ENCODE measurements around the gene CTTNBP2NL. TPM values are rescaled to one million over a fixed set of nuclear protein-coding genes. Genes with fewer than 3 reads are reported as not detected.

CTTNBP2NL gene
- total RNA-seq, 1 experiment from 2014 or later: 38.8 TPM

- no peak overlapping the region for H2BK120ac ChIP-seq (ENCODE audit: low read depth, low read length, poor library complexity, severe bottlenecking)
- Mint-ChIP-seq H3K4me1 (peaks cover 18 to 21% of the 10 kb centered on the region in 2 experiments), H3K4me3 (no peak overlapping the region), H3K36me3 (ENCODE audit: insufficient read depth in 1 of 3, low read depth in 3 of 3) (no peaks in the 10 kb centered on the region), H3K9me3 (no peaks in the 10 kb centered on the region), H3K27ac (no peak overlapping the region), H3K27me3 (ENCODE audit: low read depth) (peaks cover 2% of the 10 kb centered on the region)
- no peak for DNase-seq
- no peak overlapping the region for H2AK5ac ChIP-seq (ENCODE audit: insufficient read length, low read length)
- no peak for TF ChIP-seq CTCF (conservative IDR thresholded peaks at IDR 0.05)
- no peak overlapping the region for H3K23ac ChIP-seq (ENCODE audit: insufficient read length, low read depth, low read length)
- H3K14ac ChIP-seq (ENCODE audit: insufficient read depth, low read length): no peak overlapping the region
- H4K8ac ChIP-seq (replicated peaks; ENCODE audit: insufficient read length, low read depth, low read length): no peak overlapping the region
- H3K79me2 ChIP-seq (ENCODE audit: insufficient read depth, low read length): no peaks in the 10 kb centered on the region
- H3K56ac ChIP-seq (ENCODE audit: insufficient read length, low read depth, low read length): no peak overlapping the region
- H2AFZ ChIP-seq (ENCODE audit: low read length): no peak overlapping the region
- no peaks in the 10 kb centered on the region for H4K20me1 ChIP-seq (ENCODE audit: control insufficient read depth, insufficient read depth, insufficient read length)
- no peaks in the 10 kb centered on the region for H3K23me2 ChIP-seq (ENCODE audit: insufficient read length, low read depth, low read length, poor library complexity, severe bottlenecking)
- no peak overlapping the region for H2BK5ac ChIP-seq (ENCODE audit: insufficient read length, low read length)
- no peak overlapping the region for H3K4ac ChIP-seq (ENCODE audit: low read depth, low read length)
- no CpG with 5 or more reads among the region's 2 CpGs for WGBS (ENCODE audit: extremely low coverage, insufficient read length, low lambda C conversion rate)
- H2BK20ac ChIP-seq (ENCODE audit: low read depth, low read length, poor library complexity, severe bottlenecking): no peak overlapping the region
- no peak overlapping the region for H3K4me2 ChIP-seq (ENCODE audit: insufficient read depth, insufficient read length, low read length)
- no peaks in the 10 kb centered on the region for H3K79me1 ChIP-seq (ENCODE audit: insufficient read depth, low read depth, low read length, poor library complexity, severe bottlenecking)
- no peaks in the 10 kb centered on the region for H3K9me3 ChIP-seq (ENCODE audit: control insufficient read depth, low read depth, low read length)
- no peak overlapping the region for H4K91ac ChIP-seq (ENCODE audit: insufficient read length, low read depth, low read length)
- no peak overlapping the region for H4K5ac ChIP-seq (ENCODE audit: insufficient read length, low read depth, low read length)
- H3K18ac ChIP-seq (ENCODE audit: insufficient read length, low read depth, low read length): no peak overlapping the region
- H3K4me1 ChIP-seq (ENCODE audit: insufficient read depth, low read length): no peaks in the 10 kb centered on the region
- H2BK12ac ChIP-seq (ENCODE audit: insufficient read length, low read depth, low read length): no peak overlapping the region
- H3K27ac ChIP-seq (ENCODE audit: insufficient read length, low read depth, low read length): no peak overlapping the region
- H3T11ph ChIP-seq (ENCODE audit: low read length): no peak overlapping the region
- no peak overlapping the region for H2BK15ac ChIP-seq (ENCODE audit: low read depth, low read length)
- no peaks in the 10 kb centered on the region for H3K27me3 ChIP-seq (ENCODE audit: insufficient read depth, low read length)
- H3K9ac ChIP-seq (ENCODE audit: extremely low read depth, insufficient read length, low read length): no peak overlapping the region
Measured at GRCh38 chr1:112356765-112357164, 39.2 kb upstream of the CTTNBP2NL start.
